OCI-LY7 (cell line): ENCODE results near the gene SLC5A10. TPM values are rescaled to one million over a fixed set of nuclear protein-coding genes. Genes with fewer than 3 reads are reported as not detected.

Source experiments
- BruUV-seq: library from RNA; stranded (reverse); fragments of 400-500 nt; replicated peaks from 2 replicates; lab custom pipeline; 2021; lab: Mats Ljungman, UMichigan
- CTCF ChIA-PET: fragments of 300-600 bp; sonication (Branson Sonifier 250); formaldehyde crosslinking; loops from one replicate; lab custom pipeline; 2022; ENCODE audit warnings: antibody characterized with exemption; ENCODE audit not compliant: unreplicated experiment; lab: Charles Lee
- POLR2A ChIA-PET: fragments of 300-600 bp; sonication (Branson Sonifier 250); formaldehyde crosslinking; loops from one replicate; lab custom pipeline; 2022; ENCODE audit warnings: antibody characterized with exemption; lab: Charles Lee
- DNase-seq: peaks from one replicate; pipeline ENCODE4 v3.0.0-alpha.2; 2015; ENCODE audit warnings: low spot score
- H2AFZ ChIP-seq: fragments of 200-600 bp; sonication (generic), shearing (Covaris generic); 2 replicates; pipeline ENCODE4 v1.6.1; 2014; ENCODE audit warnings: mild to moderate bottlenecking, antibody characterized with exemption, low read length, moderate library complexity
- H3K27ac ChIP-seq: fragments of 200-600 bp; sonication (generic); 2 replicates; pipeline ENCODE4 v1.5.1; 2014; ENCODE audit warnings: mixed run types, low read depth, mild to moderate bottlenecking, moderate library complexity, low read length, inconsistent platforms; ENCODE audit not compliant: poor library complexity, severe bottlenecking
- H3K36me3 ChIP-seq: fragments of 200-600 bp; sonication (generic); 2 replicates; pipeline ENCODE4 v1.6.1; 2014; ENCODE audit warnings: mild to moderate bottlenecking, antibody characterized with exemption, low read length, moderate library complexity, mixed read lengths; ENCODE audit not compliant: insufficient read depth
- H3K4me1 ChIP-seq: fragments of 200-600 bp; sonication (generic); 2 replicates; pipeline ENCODE4 v1.5.1; 2014; ENCODE audit warnings: mild to moderate bottlenecking, low read length; ENCODE audit not compliant: insufficient read depth, poor library complexity, severe bottlenecking
- H3K4me2 ChIP-seq: fragments of 200-600 bp; sonication (generic); 2 replicates; pipeline ENCODE4 v1.6.1; 2014; ENCODE audit warnings: mild to moderate bottlenecking, low read length
- H3K4me3 ChIP-seq: fragments of 200-600 bp; sonication (generic); 2 replicates; pipeline ENCODE4 v1.5.1; 2014; ENCODE audit warnings: mild to moderate bottlenecking, low read depth, low read length; ENCODE audit not compliant: poor library complexity, severe bottlenecking
- H3K79me2 ChIP-seq: fragments of 200-600 bp; sonication (generic); 2 replicates; pipeline ENCODE4 v1.6.1; 2016; ENCODE audit warnings: low read depth, mild to moderate bottlenecking, low read length, moderate library complexity, mixed read lengths; ENCODE audit not compliant: insufficient read depth
- H3K9me2 ChIP-seq: fragments of 200-600 bp; sonication (generic); 2 replicates; pipeline ENCODE4 v1.6.1; 2016; ENCODE audit warnings: mild to moderate bottlenecking, low read length, mixed read lengths; ENCODE audit not compliant: insufficient read depth
- H3K9me3 ChIP-seq: fragments of 200-600 bp; sonication (generic); 2 replicates; pipeline ENCODE4 v1.6.1; 2014; ENCODE audit warnings: mild to moderate bottlenecking, mixed run types, low read length, mixed read lengths
- H4K20me1 ChIP-seq: fragments of 200-600 bp; sonication (generic); 2 replicates; pipeline ENCODE4 v1.6.1; 2014; ENCODE audit warnings: mild to moderate bottlenecking, antibody characterized with exemption, low read length, moderate library complexity, mixed read lengths; ENCODE audit not compliant: insufficient read depth
- CTCF ChIP-seq: fragments of 200-600 bp; sonication (generic); conservative IDR thresholded peaks from 2 replicates; pipeline ENCODE4 v1.5.1; 2014; ENCODE audit warnings: mild to moderate bottlenecking, antibody characterized with exemption, low read length, moderate library complexity, mixed read lengths
- EZH2phosphoT487 ChIP-seq: fragments of 200-600 bp; sonication (generic); IDR thresholded peaks from 2 replicates; pipeline ENCODE4 v1.6.1; 2018; ENCODE audit warnings: low read depth, borderline replicate concordance, mild to moderate bottlenecking, mixed run types, antibody characterized with exemption, low read length, moderate library complexity, mixed read lengths
- intact Hi-C: fragments of 100-400 bp; cut with micrococcal nuclease; formaldehyde crosslinking; loops from one replicate; pipeline ENCODE4 v1.10.0; 2022; ENCODE audit not compliant: unreplicated experiment
- total RNA-seq, 2 experiments: library from RNA; depleted of rRNA in 1 of 2; stranded (reverse); fragments of >200 nt in 1 of 2; shearing (Covaris generic) in 1 of 2; gene quantifications; 2 replicates each; pipeline ENCODE4 v1.2.3, GENCODE V29; 2014 to 2022

Gene SLC5A10
- total RNA-seq, 2 experiments from 2014 or later, result not detected

GRCh38 chr17:18928628-18929125 is 23.3 kb upstream of the SLC5A10 start:
- intact Hi-C loops, result no loop called here
- DNase-seq, result no peak
- CTCF ChIA-PET, result no interaction called here

GRCh38 chr17:18932360-18933055 is 19.5 kb upstream of the SLC5A10 start:
- H3K36me3 ChIP-seq, result peaks cover 40% of the 10 kb centered on the region
- no peak overlapping the region for H2AFZ ChIP-seq
- H3K4me3 ChIP-seq, result no peak overlapping the region
- H3K79me2 ChIP-seq, result no peaks in the 10 kb centered on the region
- no peaks in the 10 kb centered on the region for H3K9me3 ChIP-seq
- intact Hi-C loops, result loop anchor here (10.0 kb wide), 1 partner anchor 72 kb away; the partner anchor contains the start of gene FAM83G
- no peaks in the 10 kb centered on the region for H4K20me1 ChIP-seq
- ChIA-PET CTCF (no interaction called here), POLR2A (interaction anchor here (1.1 kb wide), 1 partner anchor 11 kb away, joined by 3 read pairs; no protein-coding TSS in a partner anchor)
- H3K4me1 ChIP-seq, result no peaks in the 10 kb centered on the region
- no peak overlapping the region for H3K4me2 ChIP-seq
- H3K27ac ChIP-seq, result no peak overlapping the region
- TF ChIP-seq EZH2phosphoT487 (no peak), CTCF (no peak)
- BruUV-seq, result no TSS peak
- H3K9me2 ChIP-seq, result no peaks in the 10 kb centered on the region
- DNase-seq, result no peak

More at GRCh38 chr17:18928628-18929125, 23.3 kb upstream of the SLC5A10 start:
- Histone ChIP-seq H3K9me2 (no peaks in the 10 kb centered on the region), H3K4me1 (peaks cover 20% of the 10 kb centered on the region), H2AFZ (no peak overlapping the region), H3K79me2 (peaks cover 2% of the 10 kb centered on the region; the same call in 1 of the 2 replicates), H3K4me3 (no peak overlapping the region), H3K27ac (no peak overlapping the region), H3K9me3 (no peaks in the 10 kb centered on the region), H4K20me1 (no peaks in the 10 kb centered on the region), H3K36me3 (peaks cover 72% of the 10 kb centered on the region), H3K4me2 (no peak overlapping the region)
- BruUV-seq, result no TSS peak
- POLR2A ChIA-PET, result interaction anchor here (1.1 kb wide), 1 partner anchor 46 kb away, joined by 4 read pairs; no protein-coding TSS in a partner anchor
- TF ChIP-seq EZH2phosphoT487 (no peak), CTCF (no peak)
